Stomach (tissue), 4 donors: Measurements from ENCODE around the gene MYZAP.

ENCODE experiments used
- EP300 ChIP-seq: sonication (generic); formaldehyde crosslinking; IDR thresholded peaks from one replicate; pipeline ENCODE4 v1.6.1; 2017; ENCODE audit warnings: antibody characterized with exemption
- POLR2A ChIP-seq, 4 donors: fragments of 450-650 bp; IDR thresholded peaks; one replicate each; pipeline ENCODE4 v1.6.1; 2016; ENCODE audit warnings: antibody characterized with exemption in 4 of 4, control low read depth in 2 of 4, mild to moderate bottlenecking in 1 of 4, moderate library complexity in 1 of 4
- POLR2AphosphoS5 ChIP-seq, 3 donors: sonication (generic); formaldehyde crosslinking; IDR thresholded peaks; one replicate each; pipeline ENCODE4 v1.6.1; 2016; ENCODE audit warnings: antibody characterized with exemption in 3 of 3
- TF ChIP-seq, protein P1 (sequence below), 7 experiments: fragments of 450-650 bp in 4 of 7; fragments of 200-600 bp in 3 of 7; sonication (generic) in 3 of 7; IDR thresholded peaks; one replicate each; pipeline ENCODE4 v1.5.1; 2016 to 2019; ENCODE audit warnings: antibody characterized with exemption in 7 of 7, control low read depth in 2 of 7, mild to moderate bottlenecking in 1 of 7

DNA sequence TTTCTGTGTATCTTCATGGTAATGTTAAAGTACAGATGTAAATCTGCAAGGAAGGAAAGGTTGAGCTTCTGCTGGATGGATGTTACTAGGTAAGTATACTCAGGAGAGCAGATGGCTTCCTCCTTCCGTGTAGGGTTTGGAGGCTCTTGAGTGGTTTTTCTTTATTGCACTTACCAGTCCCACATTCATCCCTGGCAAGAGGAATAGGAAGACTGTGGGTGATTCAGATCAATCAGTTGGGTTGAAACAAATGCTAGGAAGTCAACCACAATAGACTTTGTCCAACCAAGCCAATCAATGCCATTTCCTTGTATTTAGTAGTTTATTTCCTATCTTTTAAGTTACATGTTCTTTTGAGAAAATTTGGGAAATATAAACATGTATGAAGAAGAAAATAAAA is 26.6 kb downstream of the MYZAP start:
- TF ChIP-seq, protein P1, sequence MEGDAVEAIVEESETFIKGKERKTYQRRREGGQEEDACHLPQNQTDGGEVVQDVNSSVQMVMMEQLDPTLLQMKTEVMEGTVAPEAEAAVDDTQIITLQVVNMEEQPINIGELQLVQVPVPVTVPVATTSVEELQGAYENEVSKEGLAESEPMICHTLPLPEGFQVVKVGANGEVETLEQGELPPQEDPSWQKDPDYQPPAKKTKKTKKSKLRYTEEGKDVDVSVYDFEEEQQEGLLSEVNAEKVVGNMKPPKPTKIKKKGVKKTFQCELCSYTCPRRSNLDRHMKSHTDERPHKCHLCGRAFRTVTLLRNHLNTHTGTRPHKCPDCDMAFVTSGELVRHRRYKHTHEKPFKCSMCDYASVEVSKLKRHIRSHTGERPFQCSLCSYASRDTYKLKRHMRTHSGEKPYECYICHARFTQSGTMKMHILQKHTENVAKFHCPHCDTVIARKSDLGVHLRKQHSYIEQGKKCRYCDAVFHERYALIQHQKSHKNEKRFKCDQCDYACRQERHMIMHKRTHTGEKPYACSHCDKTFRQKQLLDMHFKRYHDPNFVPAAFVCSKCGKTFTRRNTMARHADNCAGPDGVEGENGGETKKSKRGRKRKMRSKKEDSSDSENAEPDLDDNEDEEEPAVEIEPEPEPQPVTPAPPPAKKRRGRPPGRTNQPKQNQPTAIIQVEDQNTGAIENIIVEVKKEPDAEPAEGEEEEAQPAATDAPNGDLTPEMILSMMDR (IDR thresholded peaks at IDR 0.05) = no peak
- TF ChIP-seq POLR2A (IDR thresholded peaks at IDR 0.05) (no peak), POLR2AphosphoS5 (IDR thresholded peaks at IDR 0.05) (no peak), EP300 (no peak)
